Measurements from ENCODE around the gene APOL1. TPM values are rescaled to one million over a fixed set of nuclear protein-coding genes. Genes with fewer than 3 reads are reported as not detected.

APOL1 gene
- total RNA-seq, 1 donor from 2014 or later, result 1.8 TPM

- Histone ChIP-seq H3K36me3 (ENCODE audit: control insufficient read depth, insufficient read depth, low read length) (peaks cover 67% of the 10 kb centered on the region), H3K27me3 (ENCODE audit: control insufficient read depth, insufficient read depth, low read length) (no peaks in the 10 kb centered on the region), H3K4me3 (ENCODE audit: low read depth, low read length) (no peak overlapping the region)
- no peak for FAIRE-seq
- no peak for DNase-seq (ENCODE audit: low read depth)
- no peak for TF ChIP-seq CTCF (IDR thresholded peaks at IDR 0.05; ENCODE audit: insufficient read depth, low read length, severe bottlenecking)
These were observed 39.2 kb downstream of the APOL1 start for GRCh38 chr22:36291831-36292740.

- FAIRE-seq (peak; percentile 7), DNase-seq (ENCODE audit: low read depth) (no peak)
- no peak overlapping the region for H3K4me3 ChIP-seq (ENCODE audit: low read depth, low read length)
- no peak for TF ChIP-seq CTCF (IDR thresholded peaks at IDR 0.05; ENCODE audit: insufficient read depth, low read length, severe bottlenecking)
- no peaks in the 10 kb centered on the region for H3K27me3 ChIP-seq (ENCODE audit: control insufficient read depth, insufficient read depth, low read length)
- H3K36me3 ChIP-seq (ENCODE audit: control insufficient read depth, insufficient read depth, low read length), result peaks cover 70% of the 10 kb centered on the region
These were observed 40.0 kb downstream of the APOL1 start for GRCh38 chr22:36292823-36293530.

- Histone ChIP-seq H3K36me3 (ENCODE audit: control insufficient read depth, insufficient read depth, low read length) (peaks cover 73% of the 10 kb centered on the region), H3K27me3 (ENCODE audit: control insufficient read depth, insufficient read depth, low read length) (no peaks in the 10 kb centered on the region), H3K4me3 (ENCODE audit: low read depth, low read length) (no peak overlapping the region)
- no peak for TF ChIP-seq CTCF (IDR thresholded peaks at IDR 0.05; ENCODE audit: insufficient read depth, low read length, severe bottlenecking)
- FAIRE-seq (peak; percentile 75), DNase-seq (ENCODE audit: low read depth) (no peak)
These were observed 40.8 kb downstream of the APOL1 start for GRCh38 chr22:36293606-36294292.

DNA sequence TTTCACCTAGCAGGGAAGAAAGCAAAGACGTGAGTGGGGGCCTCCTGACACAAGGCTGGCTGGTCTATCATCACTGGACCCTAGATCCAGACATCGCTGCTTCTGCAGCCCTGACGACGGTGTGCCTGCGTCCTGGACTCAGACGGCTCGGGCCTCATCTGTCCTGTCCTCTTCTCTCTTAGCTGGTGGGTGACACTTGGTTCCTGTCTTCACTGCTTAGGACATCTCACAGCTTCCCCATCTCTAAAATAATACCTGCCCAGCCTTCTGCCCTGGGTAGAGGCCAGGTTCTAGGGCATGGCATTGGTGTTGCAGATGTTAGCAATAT is 41.3 kb downstream of the APOL1 start:
- Histone ChIP-seq H3K36me3 (ENCODE audit: control insufficient read depth, insufficient read depth, low read length) (peaks cover 74% of the 10 kb centered on the region), H3K27me3 (ENCODE audit: control insufficient read depth, insufficient read depth, low read length) (no peaks in the 10 kb centered on the region), H3K4me3 (ENCODE audit: low read depth, low read length) (no peak overlapping the region)
- DNase-seq (ENCODE audit: low read depth) (no peak), FAIRE-seq (no peak)
- TF ChIP-seq CTCF (IDR thresholded peaks at IDR 0.05; ENCODE audit: insufficient read depth, low read length, severe bottlenecking), result no peak

GRCh38 chr22:36294801-36295200 is 41.9 kb downstream of the APOL1 start:
- no peaks in the 10 kb centered on the region for H3K27me3 ChIP-seq (ENCODE audit: control insufficient read depth, insufficient read depth, low read length)
- no peak for DNase-seq (ENCODE audit: low read depth)
- no peak for FAIRE-seq
- TF ChIP-seq CTCF (IDR thresholded peaks at IDR 0.05; ENCODE audit: insufficient read depth, low read length, severe bottlenecking), result no peak
- H3K4me3 ChIP-seq (ENCODE audit: low read depth, low read length), result no peak overlapping the region
- H3K36me3 ChIP-seq (ENCODE audit: control insufficient read depth, insufficient read depth, low read length), result peaks cover 75% of the 10 kb centered on the region
